ENCODE results near the gene ATRNL1.

Gene ATRNL1

DNA sequence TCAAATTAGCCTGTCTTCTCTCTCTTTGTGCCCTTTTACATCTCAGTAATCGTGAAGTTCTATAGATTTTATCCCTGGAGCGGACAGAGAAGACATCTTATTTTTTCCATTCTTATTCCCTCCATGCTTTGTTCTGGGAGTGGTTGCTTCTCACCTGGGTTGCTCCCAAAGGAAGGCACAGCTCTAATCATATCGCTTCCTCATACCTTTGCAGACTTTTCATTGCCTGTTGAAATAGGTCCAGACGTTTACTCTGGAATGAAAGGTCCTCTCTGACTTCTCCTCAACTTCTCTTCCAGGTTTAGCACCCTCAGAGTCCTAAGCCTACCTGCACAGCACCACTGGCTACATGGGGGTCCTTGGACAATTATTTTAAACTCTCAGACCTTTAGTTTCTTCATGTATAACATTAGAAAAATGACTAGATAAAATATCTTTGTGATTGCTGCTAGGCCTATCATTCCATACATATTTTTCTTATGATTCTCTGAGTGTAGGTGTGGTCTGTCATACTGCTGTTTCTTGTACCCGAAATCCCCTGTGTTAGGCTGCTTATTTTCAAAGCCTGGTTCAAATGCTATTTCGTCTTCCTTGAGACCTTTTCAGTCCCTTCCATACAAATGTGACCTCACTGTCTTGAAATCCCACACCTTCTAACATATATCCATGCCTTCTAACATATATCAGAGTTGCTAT lies 761.7 kb downstream of the ATRNL1 start:
- peak; percentile 69 for DNase-seq

DNA sequence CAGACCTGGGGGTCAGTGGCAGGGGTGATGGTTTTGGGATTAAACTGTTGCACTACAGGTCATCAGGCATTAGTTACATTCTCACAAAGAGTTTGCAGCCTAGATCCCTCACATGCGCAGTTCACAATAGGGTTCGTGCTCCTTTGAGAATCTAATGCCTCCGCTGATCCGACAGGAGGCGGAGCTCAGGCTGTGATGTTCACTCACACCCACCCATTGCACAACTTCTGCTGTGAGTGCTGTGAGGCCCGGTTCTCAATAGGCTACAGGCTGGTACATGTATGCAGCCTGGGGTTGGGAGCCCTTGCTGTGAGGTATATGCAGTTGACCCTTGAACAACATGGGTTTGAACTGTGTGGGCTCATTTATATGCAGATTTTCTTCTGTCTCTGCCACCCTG lies 763.4 kb downstream of the ATRNL1 start:
- peak; percentile 7 for DNase-seq

DNA sequence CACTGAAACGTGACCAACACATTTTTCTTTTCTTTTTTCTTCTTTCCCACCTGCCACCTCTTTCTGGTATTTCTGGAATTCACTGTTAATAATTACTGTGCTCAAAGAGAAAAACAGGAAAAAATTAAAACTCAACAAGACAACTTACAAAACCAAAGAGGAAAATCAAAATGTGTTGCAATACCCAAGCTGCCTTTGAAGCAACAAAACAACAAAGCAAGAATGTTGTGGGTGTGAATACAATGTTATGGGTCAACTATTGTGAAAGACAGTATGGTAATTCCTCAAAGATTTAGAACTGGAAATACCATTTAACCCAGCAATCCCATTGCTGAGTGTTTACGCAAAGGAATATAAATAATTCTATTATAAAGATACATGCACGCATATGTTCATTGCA lies 764.7 kb downstream of the ATRNL1 start:
- DNase-seq = peak; percentile 40

DNA sequence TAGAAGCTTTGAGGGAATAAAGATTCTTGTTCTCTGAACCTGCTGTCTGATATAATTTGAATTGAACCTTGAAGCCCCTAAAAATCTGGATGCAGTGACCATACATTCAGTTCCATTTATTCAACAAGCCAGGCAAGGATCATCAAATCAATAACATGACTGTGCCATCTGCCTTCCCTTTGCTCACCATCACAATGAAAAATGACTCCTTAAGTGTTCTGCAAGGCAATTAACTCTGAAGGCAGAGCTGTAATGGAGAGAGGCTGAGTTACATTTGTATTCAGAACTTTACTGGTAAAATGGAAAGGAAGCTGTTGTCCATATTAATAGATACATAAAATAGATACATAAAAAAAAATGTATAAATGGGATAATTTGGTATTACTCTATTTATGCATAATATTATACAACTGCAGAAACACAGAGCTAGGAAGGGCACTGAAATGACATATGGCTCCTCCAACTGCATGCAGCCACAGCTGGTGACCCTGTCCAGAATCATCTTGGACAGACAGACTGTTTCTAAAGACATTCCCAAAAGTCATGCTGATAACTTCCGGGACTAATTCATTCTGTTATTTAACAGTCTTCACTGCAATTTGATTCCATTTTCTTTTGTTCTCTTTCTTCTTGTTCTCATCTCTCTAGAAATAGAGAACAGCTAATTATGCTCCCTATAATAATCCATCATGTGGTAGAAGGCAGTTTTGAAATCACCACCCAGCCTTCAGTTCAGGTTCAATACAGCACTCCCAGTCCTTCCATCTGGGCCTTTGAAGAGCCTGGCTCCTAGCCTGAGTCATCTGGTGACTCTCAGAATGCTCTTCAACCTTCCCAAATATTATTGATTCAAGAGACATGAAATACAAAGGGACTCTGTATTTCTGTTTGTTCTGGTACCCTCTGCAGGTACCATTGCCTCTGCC lies 767.3 kb downstream of the ATRNL1 start:
- DNase-seq = no peak

DNA sequence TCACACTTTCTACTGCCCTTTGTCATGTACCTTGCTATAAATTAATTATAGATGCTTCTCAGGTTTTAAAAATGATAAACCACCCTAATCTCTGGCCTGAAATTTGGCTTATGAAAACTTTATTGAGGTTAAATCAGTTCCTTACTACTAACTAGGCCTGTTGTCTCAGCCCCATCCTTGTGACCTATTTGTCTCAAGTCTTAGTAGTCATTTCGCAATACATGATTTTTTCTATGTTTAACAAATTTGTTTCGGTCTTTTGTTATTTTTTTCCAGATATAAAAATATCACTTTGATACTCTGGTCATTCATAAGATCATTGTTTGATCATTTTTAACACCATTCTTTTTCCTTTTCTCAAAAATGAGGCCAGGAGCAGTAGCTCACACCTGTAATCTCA lies 768.3 kb downstream of the ATRNL1 start:
- peak; percentile 6 for DNase-seq

DNA sequence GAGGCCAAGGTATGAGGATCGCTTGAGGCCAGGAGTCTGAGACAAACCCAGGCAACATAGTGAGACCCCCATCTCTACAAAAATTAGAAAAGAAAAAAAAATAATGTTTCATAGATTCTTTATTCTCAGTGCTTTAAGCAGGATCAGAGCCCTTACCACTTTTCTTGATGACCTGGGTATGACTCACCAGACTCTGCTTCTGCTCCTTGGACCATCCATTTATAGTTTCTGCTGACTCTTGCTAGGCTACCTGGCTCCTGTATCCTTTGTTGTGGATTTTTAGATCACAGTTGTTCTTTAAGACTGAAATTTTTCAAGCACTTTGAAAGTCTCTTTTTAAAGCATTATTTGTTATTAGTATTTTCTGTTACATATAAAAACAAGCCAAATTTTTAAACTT lies 768.7 kb downstream of the ATRNL1 start:
- DNase-seq = peak; percentile 69

DNA sequence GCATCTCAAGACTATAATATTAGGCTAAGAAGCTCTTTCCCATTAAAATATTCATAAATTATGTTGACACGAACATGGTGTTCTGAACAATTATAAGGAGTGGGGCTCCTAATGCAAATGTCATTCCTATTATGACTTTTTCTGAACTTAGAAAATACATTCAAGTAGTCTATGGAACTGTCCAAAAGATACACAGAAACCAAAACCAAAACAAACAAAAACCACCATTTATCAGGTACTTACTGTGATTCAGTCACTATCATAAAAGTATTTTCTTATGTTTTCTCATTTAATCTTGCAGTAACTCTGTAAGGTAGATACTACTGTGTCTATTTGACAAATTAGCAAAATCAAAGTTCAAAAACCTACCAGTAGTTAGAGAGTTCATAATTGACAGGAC lies 773.0 kb downstream of the ATRNL1 start:
- no peak for DNase-seq

DNA sequence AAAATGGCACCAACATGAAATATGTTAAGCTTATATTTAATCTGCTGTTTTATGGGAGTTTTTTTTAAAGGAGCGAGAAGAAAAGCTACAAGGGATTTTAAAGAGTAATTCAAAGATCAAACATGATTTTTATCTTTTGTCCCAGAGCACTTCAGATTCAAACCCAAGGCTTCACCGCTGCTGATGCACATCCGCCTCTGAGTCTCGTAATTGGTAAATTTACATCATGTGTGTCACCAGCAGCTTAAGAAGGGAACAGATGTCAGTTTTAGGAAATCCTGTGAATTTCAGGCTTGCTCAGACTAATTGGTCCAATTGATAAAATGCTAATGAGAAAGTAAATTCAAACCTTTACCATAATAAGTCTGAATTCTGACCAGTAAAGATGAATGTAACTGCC lies 773.5 kb downstream of the ATRNL1 start:
- DNase-seq = no peak

DNA sequence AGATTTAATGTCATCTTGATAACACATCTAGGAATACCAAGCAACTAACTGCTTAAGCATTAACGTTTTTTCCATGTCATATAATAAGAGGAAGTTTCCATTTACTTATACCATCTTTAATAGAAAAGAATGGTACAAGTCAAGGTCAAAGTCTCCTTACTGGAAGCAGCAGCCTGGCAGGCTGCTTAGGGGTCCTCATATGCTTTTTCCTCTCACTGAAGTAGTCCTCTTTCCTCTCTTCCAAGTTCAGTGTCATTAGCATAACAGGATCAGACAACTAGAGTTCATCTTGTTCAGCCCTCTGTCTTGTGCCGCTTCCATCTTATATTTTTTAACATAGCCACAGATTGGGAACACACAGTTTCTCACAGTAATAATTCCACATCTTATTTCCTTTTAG lies 774.1 kb downstream of the ATRNL1 start:
- no peak for DNase-seq

DNA sequence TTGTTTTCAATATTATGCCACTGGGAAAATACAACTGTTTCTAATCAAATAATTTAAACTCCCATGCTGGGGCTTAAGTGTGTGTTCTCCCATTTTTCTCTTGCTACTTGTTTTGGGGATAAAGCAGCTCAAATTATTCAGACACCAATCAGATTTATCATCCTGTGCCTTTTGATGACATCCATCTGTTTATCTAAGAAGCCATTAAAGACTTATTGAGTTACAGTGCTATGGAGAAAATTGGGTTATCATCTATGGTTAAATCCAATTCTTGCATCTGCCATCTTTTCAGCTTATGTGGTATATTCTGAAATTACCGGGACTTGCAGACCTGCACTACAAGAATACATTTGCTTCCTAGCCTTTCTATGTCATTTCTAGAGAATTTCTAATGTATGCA lies 778.7 kb downstream of the ATRNL1 start:
- no peak for DNase-seq

DNA sequence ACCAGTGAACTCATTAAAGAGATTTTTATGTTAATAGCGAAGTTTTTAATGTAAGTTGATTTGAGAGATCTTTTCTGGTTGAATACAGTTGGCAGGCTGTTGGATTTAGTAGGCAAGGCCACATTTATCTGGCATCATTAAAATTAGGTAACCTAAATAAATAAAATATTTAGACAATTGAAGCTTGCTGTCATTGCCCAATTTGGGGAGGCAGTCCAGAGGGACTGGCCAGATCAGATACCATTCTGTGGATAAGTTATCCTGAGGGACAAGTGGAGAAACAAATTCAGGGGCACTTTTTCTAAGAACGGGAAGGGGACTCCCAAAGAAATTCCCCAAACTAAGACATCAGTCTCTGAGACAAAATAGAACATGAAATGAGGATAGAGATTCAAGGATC lies 782.0 kb downstream of the ATRNL1 start:
- no peak for DNase-seq

DNA sequence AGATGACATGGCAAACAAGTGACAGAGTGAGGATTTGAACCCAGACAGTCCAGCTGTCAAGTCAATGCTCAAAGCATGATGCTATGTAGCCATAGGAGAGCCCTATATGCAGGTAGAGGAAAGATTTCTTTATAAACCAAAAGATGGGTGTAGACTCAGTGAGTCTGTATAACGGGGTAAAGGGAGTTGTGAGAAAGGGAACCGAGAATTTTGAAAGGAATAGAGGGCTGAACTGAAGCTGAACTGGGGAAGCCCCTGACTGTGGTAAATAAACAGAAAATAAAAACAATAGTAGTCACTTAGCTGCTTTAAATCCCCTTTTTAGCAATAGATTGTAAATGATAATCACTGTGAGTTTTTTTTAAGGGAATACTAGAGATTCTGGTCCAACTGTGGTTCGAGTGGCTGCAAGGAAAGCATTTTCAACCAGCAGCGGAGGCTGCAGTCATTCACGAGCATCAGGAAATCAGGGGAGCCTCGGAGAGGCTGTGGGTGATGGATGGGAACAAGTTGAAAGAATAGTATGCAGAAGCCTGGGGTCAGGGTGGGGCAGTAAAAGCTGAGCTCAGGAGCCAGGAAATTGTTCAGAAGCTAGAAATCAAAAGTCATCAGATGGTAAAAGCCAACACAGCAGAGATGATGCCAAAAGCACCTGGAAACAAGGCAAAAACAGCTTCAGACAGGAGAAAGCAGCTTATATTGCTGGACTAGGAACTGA lies 786.4 kb downstream of the ATRNL1 start:
- DNase-seq = no peak

DNA sequence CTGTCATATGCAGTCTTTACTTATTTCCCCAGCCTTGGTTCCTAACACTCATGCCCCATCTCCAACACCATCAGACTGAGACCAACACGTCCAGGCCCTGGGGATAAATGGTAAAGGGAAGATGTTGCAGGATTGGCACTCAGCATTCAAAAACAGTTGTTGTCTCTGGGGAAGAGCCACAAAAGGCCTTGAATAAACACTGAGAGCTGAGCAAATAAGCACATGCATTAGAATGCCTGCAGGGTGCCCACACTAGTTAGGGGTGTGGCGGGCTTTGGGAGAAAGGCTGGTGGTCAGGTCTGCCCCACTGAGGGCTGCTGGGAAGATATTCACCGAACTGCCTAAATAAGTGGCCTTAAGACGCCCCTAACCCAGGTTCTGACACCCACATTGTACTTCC lies 788.9 kb downstream of the ATRNL1 start:
- no peak for DNase-seq

DNA sequence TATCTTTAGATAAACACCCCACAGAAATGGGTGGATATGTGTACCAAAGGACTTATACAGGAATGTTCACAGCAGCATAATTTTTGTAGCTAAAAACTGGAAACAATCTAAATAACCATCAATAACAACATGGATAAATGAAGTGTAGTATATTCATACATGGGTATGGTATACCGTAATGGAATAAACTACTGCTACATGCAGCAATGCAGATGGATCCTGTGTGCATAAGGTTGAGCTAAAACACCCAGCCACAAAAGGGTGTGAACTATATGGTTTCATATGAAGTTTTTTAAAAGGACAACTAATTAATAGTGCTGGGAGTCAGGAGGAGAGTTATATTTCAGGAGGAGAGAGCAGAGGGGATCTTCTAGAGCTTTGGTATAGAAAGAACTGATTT lies 790.2 kb downstream of the ATRNL1 start:
- DNase-seq = no peak

DNA sequence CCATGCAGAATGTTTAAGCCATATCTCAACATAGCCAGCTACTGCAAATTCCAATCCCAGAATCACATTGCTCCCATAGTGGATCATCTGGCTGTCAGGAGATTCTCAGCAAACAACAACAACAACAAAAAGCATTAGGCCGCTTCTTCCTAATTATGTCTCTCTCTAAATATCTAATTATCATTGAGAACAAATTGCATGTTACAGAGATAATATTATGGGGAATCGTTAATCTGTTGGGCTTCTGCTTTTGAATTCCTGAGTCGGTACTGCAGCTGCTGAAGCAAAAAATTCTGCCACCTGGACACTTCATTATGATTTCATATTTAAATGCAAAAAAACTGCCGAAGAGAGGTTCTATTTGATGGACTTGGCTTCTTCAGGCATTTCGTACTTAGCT lies 791.2 kb downstream of the ATRNL1 start:
- no peak for DNase-seq

DNA sequence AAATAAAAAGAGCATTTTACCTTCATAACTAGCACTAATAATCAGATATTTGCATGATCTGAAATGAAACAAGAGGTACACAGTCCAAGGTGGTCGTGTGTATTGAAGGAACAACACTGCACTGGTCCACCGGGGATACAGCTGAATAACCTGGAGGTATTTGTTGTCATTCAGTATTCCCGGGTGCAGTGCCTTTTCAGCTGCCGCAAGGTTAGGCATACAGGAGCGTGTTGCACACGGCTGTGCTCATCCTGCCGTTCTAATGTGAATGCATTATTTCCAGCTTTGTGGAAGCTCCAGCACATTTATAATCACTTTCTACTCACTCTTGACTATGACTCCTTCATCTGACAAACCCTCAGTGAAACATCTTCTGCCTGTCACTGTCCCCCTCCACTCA lies 802.0 kb downstream of the ATRNL1 start:
- DNase-seq = no peak

DNA sequence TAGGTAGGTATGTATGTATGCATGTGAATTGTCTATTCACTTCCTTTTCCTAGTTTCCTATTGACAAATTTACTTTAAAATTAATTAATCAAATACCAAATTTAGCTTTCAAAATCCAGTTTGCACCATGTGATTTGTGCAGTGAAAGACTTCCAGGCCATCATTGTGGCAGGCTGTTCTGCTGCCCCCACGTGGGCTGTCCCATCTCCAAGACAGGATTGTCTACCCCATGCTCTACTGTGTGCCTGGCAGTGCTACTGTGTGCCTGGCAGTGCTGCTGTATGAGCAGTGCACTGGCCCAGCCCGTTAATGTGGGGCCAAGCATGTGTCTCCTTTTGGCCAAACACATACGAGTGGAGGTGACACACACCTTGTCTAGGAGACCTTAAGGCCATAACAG lies 805.1 kb downstream of the ATRNL1 start:
- no peak for DNase-seq

DNA sequence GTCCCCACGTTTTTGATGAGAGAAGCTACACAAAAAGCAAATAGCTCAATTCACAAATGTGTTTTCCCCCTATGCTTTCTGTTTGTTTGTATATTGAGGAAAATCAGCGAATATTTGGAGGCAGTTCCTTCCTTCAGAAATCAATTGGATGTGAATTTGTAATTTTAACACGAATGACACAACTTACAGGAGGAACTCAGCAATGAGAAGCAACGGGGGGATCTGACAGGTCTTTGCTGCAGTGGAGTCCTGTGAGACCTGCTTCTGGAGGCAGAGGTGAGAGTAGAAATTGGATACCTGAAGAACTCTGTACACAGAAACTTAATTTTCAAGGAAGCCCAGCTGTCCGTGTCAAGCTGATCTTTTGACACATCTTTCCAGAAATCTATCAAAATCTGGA lies 809.4 kb downstream of the ATRNL1 start:
- no peak for DNase-seq

DNA sequence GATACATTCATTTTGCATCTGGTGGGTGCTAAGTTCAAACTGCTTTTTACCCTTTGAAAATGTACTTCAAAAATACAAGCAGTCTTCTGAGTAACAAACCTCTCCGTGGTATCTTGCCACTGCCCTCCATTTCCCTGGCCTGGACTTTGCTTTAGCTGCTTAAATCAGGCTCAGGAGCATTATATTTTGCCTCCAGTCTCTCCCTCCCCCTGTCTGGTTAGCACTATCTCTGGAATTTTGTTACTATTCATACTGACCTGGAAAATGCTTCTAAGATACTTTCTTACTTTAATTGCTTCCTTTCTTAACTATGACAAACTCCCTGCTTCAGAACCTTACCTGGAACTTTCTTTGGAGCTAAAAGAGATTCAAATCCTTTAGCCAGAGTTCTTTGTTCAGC lies 810.0 kb downstream of the ATRNL1 start:
- DNase-seq = peak; percentile 24

DNA sequence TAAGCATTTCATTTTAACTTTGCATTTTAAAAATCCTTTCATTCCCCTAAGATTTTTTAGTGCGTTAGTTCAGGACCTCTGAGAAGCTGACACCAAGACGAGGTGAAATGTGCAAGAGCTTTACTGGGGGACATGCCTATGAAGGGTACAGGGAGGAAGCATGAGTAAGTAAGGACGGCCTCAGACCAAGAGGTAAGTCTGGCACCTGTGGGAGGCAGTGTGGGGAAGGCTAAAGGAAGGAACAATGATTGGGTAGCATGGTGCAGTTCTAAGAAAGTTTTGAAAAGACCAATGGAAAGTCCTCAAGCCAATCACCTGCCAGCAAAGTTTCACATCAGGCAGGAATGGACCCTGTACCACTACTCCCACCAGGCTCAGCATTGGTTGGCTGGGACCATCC lies 810.7 kb downstream of the ATRNL1 start:
- DNase-seq = no peak

DNA sequence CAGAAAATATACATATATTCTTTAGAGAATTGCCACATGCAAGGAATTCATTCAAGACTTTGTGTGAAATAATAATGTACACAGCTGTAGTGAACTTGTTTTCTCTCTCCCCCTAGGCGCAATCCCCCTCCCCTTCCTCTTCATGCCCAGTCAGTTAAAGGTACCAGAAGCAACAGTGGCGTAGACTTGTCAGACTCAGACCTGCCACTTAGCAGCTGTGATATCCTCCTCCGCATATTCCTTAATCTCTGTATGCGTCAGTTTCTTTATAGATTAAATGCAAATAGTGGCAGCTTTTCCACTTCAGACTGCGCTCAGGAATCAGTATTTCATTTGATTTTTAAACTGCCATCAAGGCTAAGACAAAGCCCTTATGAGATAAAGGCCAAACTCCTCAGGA lies 815.9 kb downstream of the ATRNL1 start:
- DNase-seq = no peak

DNA sequence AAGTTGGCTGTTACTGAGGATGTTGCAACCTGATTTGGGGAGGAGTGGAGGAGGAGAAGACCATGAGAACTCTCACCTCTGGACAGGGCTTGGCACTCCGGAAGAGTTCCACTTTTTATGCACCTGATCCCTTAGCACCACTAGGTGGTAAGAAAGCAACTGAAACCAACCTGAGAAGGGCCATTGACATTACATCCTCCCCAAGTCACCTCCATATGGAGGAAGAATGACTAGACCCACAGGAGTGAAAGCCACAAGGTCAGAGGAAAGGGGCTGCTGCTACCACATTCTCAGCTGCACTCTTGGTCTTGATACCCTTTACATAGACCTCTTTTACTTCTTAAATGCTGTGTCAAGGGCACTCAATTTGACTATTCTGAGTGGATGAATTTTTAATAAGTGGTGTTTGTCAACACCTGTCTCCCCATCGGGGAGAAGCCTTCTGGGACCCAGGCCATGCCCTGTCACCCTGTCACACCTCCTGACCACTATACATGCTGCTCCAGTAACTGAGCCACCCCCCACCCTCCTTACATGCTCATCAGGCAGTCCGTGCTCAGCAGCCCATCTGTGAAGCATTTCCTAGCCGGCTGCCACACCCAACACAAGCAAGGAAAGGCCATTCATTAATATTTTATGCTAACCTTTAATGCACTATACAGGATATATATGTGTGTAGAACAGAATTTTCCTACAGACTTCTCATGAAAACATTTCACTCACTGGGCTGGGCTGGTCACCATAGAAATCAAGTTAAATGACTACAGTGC lies 817.0 kb downstream of the ATRNL1 start:
- no peak for DNase-seq

DNA sequence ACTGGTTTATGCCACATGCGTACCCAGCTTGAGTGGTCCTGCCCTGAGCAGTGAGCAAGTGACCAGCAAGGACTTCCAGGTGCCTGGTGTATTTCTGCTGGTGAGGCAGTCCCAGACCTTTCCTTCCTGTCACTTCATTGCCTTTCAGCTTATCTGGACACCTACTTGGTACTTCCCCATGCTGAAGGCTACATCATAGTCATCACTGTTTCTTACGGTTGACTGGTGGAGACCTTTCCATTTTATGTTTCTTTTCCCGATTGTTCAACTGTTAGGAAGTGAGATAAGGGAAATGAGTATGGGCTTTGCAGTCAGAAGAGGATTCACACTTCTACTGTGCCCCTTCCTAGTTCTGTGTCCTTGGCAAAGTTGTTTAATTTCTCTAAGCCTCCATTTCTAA lies 821.3 kb downstream of the ATRNL1 start:
- DNase-seq = no peak
